ENCODE measurements around the gene TTLL11.

DNA sequence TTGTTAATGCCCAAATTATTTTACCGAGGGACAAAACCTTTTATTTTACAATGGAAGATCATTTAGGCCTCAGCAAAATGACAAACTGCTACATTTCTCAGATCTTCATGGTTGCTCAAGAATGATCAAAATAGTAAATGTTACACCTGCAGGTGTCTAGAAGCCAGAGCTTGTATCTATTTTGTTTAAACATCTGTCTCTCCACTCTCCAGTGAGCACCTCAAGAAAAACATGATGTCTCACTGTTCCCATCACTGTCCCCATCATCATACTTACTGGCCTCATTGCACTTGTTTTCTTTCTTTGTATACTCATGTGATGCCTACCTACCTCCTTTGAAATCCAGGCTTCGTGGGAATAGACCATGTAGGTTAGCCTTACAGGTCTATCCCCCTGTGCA is 149.6 kb downstream of the TTLL11 start:
- TF ChIP-seq FOXM1 (IDR thresholded peaks at IDR 0.05; ENCODE audit: borderline replicate concordance, low read depth) (no peak), MAX (IDR thresholded peaks at IDR 0.05) (no peak), YY1 (IDR thresholded peaks at IDR 0.05; ENCODE audit: low read depth) (no peak), EGR1 (IDR thresholded peaks at IDR 0.05) (no peak), EP300 (IDR thresholded peaks at IDR 0.05; ENCODE audit: borderline replicate concordance) (no peak), RAD21 (IDR thresholded peaks at IDR 0.05; ENCODE audit: low read depth) (no peak), CREB1 (IDR thresholded peaks at IDR 0.05; ENCODE audit: low read depth) (no peak), USF1 (IDR thresholded peaks at IDR 0.05) (no peak), REST (IDR thresholded peaks at IDR 0.05; ENCODE audit: low read depth) (no peak)

All from Ishikawa (cell line).